ENCODE results near the gene COL4A2. TPM values are rescaled to one million over a fixed set of nuclear protein-coding genes. Genes with fewer than 3 reads are reported as not detected.

The COL4A2 gene
- total and polyA plus RNA-seq, 7 experiments from 2014 or later, result 0.05 TPM; not detected in 6

GRCh38 chr13:110278859-110279258, 28.2 kb upstream of the COL4A2 start:
- no peak for DNase-seq
- no peak overlapping the region for H3K27ac Mint-ChIP-seq
- Histone ChIP-seq H3K36me3 (ENCODE audit: control insufficient read depth in 2 of 3, insufficient read depth in 3 of 3, low read length in 3 of 3) (no peaks in the 10 kb centered on the region), H3K4me1 (ENCODE audit: control insufficient read depth in 2 of 2, insufficient read depth in 2 of 2, low read length in 2 of 2) (no peaks in the 10 kb centered on the region), H3K27ac (ENCODE audit: low read depth, low read length) (no peak overlapping the region), H3K9me3 (ENCODE audit: control insufficient read depth in 2 of 3, low read length in 3 of 3) (no peaks in the 10 kb centered on the region), H3K4me3 (ENCODE audit: low read length) (no peak overlapping the region), H3K27me3 (ENCODE audit: control insufficient read depth in 2 of 2, insufficient read depth in 2 of 2, low read length in 2 of 2) (no peaks in the 10 kb centered on the region)
- H3K36me3 Mint-ChIP-seq, result no peaks in the 10 kb centered on the region
- CTCF ChIA-PET, result no interaction called here
- intact Hi-C loops (cut with micrococcal nuclease), result no loop called here
- POLR2A ChIA-PET, result no interaction called here
- peaks cover 5 to 16% (median 9%) of the 10 kb centered on the region in 5 donors for H3K27me3 Mint-ChIP-seq
- no peak overlapping the region for H3K4me3 Mint-ChIP-seq
- no peak for ATAC-seq
- H3K4me1 Mint-ChIP-seq, result peaks cover 0 to 5% (median 0%) of the 10 kb centered on the region in 7 donors
- peaks cover 0 to 1% (median 0%) of the 10 kb centered on the region in 11 donors for H3K9me3 Mint-ChIP-seq

- DNase-seq (no peak), ATAC-seq (no peak)
- H3K4me3 Mint-ChIP-seq, result no peak overlapping the region
- H3K36me3 Mint-ChIP-seq, result no peaks in the 10 kb centered on the region
- H3K27me3 Mint-ChIP-seq, result peaks cover 5 to 12% (median 12%) of the 10 kb centered on the region in 5 donors
- ChIA-PET POLR2A (no interaction called here), CTCF (no interaction called here)
- Histone ChIP-seq H3K9me3 (ENCODE audit: control insufficient read depth in 2 of 3, low read length in 3 of 3) (no peaks in the 10 kb centered on the region), H3K27ac (ENCODE audit: low read depth, low read length) (no peak overlapping the region), H3K27me3 (ENCODE audit: control insufficient read depth in 2 of 2, insufficient read depth in 2 of 2, low read length in 2 of 2) (no peaks in the 10 kb centered on the region), H3K4me3 (ENCODE audit: low read length) (no peak overlapping the region), H3K4me1 (ENCODE audit: control insufficient read depth in 2 of 2, insufficient read depth in 2 of 2, low read length in 2 of 2) (no peaks in the 10 kb centered on the region), H3K36me3 (ENCODE audit: control insufficient read depth in 2 of 3, insufficient read depth in 3 of 3, low read length in 3 of 3) (no peaks in the 10 kb centered on the region)
- no peak overlapping the region for H3K27ac Mint-ChIP-seq
- peaks cover 0 to 5% (median 0%) of the 10 kb centered on the region in 7 donors for H3K4me1 Mint-ChIP-seq
- intact Hi-C loops (cut with micrococcal nuclease), result no loop called here
- H3K9me3 Mint-ChIP-seq, result peaks cover 0 to 1% (median 0%) of the 10 kb centered on the region in 11 donors
These were observed 27.4 kb upstream of the COL4A2 start for GRCh38 chr13:110279684-110280083.

- Mint-ChIP-seq H3K27me3 (peaks cover 5 to 16% (median 9%) of the 10 kb centered on the region in 5 donors), H3K4me3 (no peak overlapping the region), H3K9me3 (peaks cover 0 to 1% (median 0%) of the 10 kb centered on the region in 11 donors), H3K4me1 (peaks cover 0 to 5% (median 0%) of the 10 kb centered on the region in 7 donors), H3K36me3 (no peaks in the 10 kb centered on the region), H3K27ac (no peak overlapping the region)
- DNase-seq (no peak), ATAC-seq (no peak)
- POLR2A ChIA-PET, result no interaction called here
- H3K36me3 ChIP-seq (ENCODE audit: control insufficient read depth in 2 of 3, insufficient read depth in 3 of 3, low read length in 3 of 3), result no peaks in the 10 kb centered on the region
- intact Hi-C loops (cut with micrococcal nuclease), result no loop called here
- H3K9me3 ChIP-seq (ENCODE audit: control insufficient read depth in 2 of 3, low read length in 3 of 3), result no peaks in the 10 kb centered on the region
- H3K27ac ChIP-seq (ENCODE audit: low read depth, low read length), result no peak overlapping the region
- no peak overlapping the region for H3K4me3 ChIP-seq (ENCODE audit: low read length)
- H3K27me3 ChIP-seq (ENCODE audit: control insufficient read depth in 2 of 2, insufficient read depth in 2 of 2, low read length in 2 of 2), result no peaks in the 10 kb centered on the region
- CTCF ChIA-PET, result no interaction called here
- no peaks in the 10 kb centered on the region for H3K4me1 ChIP-seq (ENCODE audit: control insufficient read depth in 2 of 2, insufficient read depth in 2 of 2, low read length in 2 of 2)
These were observed 26.8 kb upstream of the COL4A2 start for GRCh38 chr13:110280231-110280813.

GRCh38 chr13:110280985-110281688, 25.9 kb upstream of the COL4A2 start:
- intact Hi-C loops (cut with micrococcal nuclease), result no loop called here
- ChIA-PET CTCF (no interaction called here), POLR2A (no interaction called here)
- H3K27ac ChIP-seq (ENCODE audit: low read depth, low read length), result no peak overlapping the region
- H3K9me3 Mint-ChIP-seq, result peaks cover 0 to 1% (median 0%) of the 10 kb centered on the region in 11 donors
- H3K4me3 ChIP-seq (ENCODE audit: low read length), result no peak overlapping the region
- H3K4me1 Mint-ChIP-seq, result peaks cover 0 to 5% (median 0%) of the 10 kb centered on the region in 7 donors
- H3K27ac Mint-ChIP-seq, result no peak overlapping the region
- H3K27me3 Mint-ChIP-seq, result peaks cover 5 to 24% (median 9%) of the 10 kb centered on the region in 5 donors
- H3K36me3 Mint-ChIP-seq, result no peaks in the 10 kb centered on the region
- H3K27me3 ChIP-seq (ENCODE audit: control insufficient read depth in 2 of 2, insufficient read depth in 2 of 2, low read length in 2 of 2), result no peaks in the 10 kb centered on the region
- ATAC-seq, result no peak
- no peak overlapping the region for H3K4me3 Mint-ChIP-seq
- DNase-seq, result no peak
- H3K4me1 ChIP-seq (ENCODE audit: control insufficient read depth in 2 of 2, insufficient read depth in 2 of 2, low read length in 2 of 2), result no peaks in the 10 kb centered on the region
- H3K36me3 ChIP-seq (ENCODE audit: control insufficient read depth in 2 of 3, insufficient read depth in 3 of 3, low read length in 3 of 3), result no peaks in the 10 kb centered on the region
- H3K9me3 ChIP-seq (ENCODE audit: control insufficient read depth in 2 of 3, low read length in 3 of 3), result no peaks in the 10 kb centered on the region

- ChIA-PET POLR2A (no interaction called here), CTCF (no interaction called here)
- no peak for ATAC-seq
- Histone ChIP-seq H3K4me3 (ENCODE audit: low read length) (no peak overlapping the region), H3K9me3 (ENCODE audit: control insufficient read depth in 2 of 3, low read length in 3 of 3) (no peaks in the 10 kb centered on the region), H3K36me3 (ENCODE audit: control insufficient read depth in 2 of 3, insufficient read depth in 3 of 3, low read length in 3 of 3) (no peaks in the 10 kb centered on the region), H3K27ac (ENCODE audit: low read depth, low read length) (no peak overlapping the region), H3K4me1 (ENCODE audit: control insufficient read depth in 2 of 2, insufficient read depth in 2 of 2, low read length in 2 of 2) (no peaks in the 10 kb centered on the region), H3K27me3 (ENCODE audit: control insufficient read depth in 2 of 2, insufficient read depth in 2 of 2, low read length in 2 of 2) (no peaks in the 10 kb centered on the region)
- Mint-ChIP-seq H3K4me1 (peaks cover 0 to 5% (median 0%) of the 10 kb centered on the region in 7 donors), H3K9me3 (peaks cover 0 to 1% (median 0%) of the 10 kb centered on the region in 11 donors), H3K27ac (no peak overlapping the region), H3K4me3 (no peak overlapping the region), H3K36me3 (no peaks in the 10 kb centered on the region), H3K27me3 (peaks cover 5 to 27% (median 9%) of the 10 kb centered on the region in 5 donors)
- intact Hi-C loops (cut with micrococcal nuclease), result no loop called here
- DNase-seq, result no peak
These were observed 25.3 kb upstream of the COL4A2 start for GRCh38 chr13:110281736-110282135.

GRCh38 chr13:110282316-110282841, 24.7 kb upstream of the COL4A2 start:
- POLR2A ChIA-PET, result no interaction called here
- no peak overlapping the region for H3K4me3 Mint-ChIP-seq
- intact Hi-C loops (cut with micrococcal nuclease), result no loop called here

More at GRCh38 chr13:110282316-110282841, 24.7 kb upstream of the COL4A2 start:
- H3K4me1 Mint-ChIP-seq, result peaks cover 0 to 5% (median 0%) of the 10 kb centered on the region in 7 donors
- no peaks in the 10 kb centered on the region for H3K36me3 Mint-ChIP-seq
- no peak for DNase-seq
- Histone ChIP-seq H3K9me3 (ENCODE audit: control insufficient read depth in 2 of 3, low read length in 3 of 3) (no peaks in the 10 kb centered on the region), H3K4me3 (ENCODE audit: low read length) (no peak overlapping the region), H3K27me3 (ENCODE audit: control insufficient read depth in 2 of 2, insufficient read depth in 2 of 2, low read length in 2 of 2) (no peaks in the 10 kb centered on the region), H3K27ac (ENCODE audit: low read depth, low read length) (no peak overlapping the region), H3K36me3 (ENCODE audit: control insufficient read depth in 2 of 3, insufficient read depth in 3 of 3, low read length in 3 of 3) (no peaks in the 10 kb centered on the region), H3K4me1 (ENCODE audit: control insufficient read depth in 2 of 2, insufficient read depth in 2 of 2, low read length in 2 of 2) (no peaks in the 10 kb centered on the region)
- ATAC-seq, result no peak
- H3K27ac Mint-ChIP-seq, result no peak overlapping the region
- peaks cover 5 to 33% (median 9%) of the 10 kb centered on the region in 5 donors for H3K27me3 Mint-ChIP-seq
- CTCF ChIA-PET, result no interaction called here
- H3K9me3 Mint-ChIP-seq, result peaks cover 0 to 1% (median 0%) of the 10 kb centered on the region in 11 donors
